Right lobe of liver (tissue), 6 donors: ENCODE data around the gene PLCB1. TPM values are rescaled to one million over a fixed set of nuclear protein-coding genes. Genes with fewer than 3 reads are reported as not detected.
A peak's percentile ranks its signal among the peaks of the same experiment; 100 is the strongest.

ENCODE experiments used
- ATAC-seq, 4 donors: fragments of 200-7000 bp; cut with Tn5 transposase; one replicate each; pipeline ENCODE4 v1.9.1; 2020; ENCODE audit warnings: mild to moderate bottlenecking in 4 of 4, moderate library complexity in 4 of 4
- DNase-seq, 3 donors: peaks; one replicate each; pipeline ENCODE4 v3.0.0-alpha.2; 2020
- H3K27ac ChIP-seq, 3 donors: fragments of 200-600 bp; one replicate each; pipeline ENCODE4 v1.8.0; 2022
- H3K27me3 ChIP-seq, 2 donors: fragments of 200-600 bp; one replicate each; pipeline ENCODE4 v1.8.0; 2022
- H3K36me3 ChIP-seq, 4 donors: fragments of 200-600 bp; sonication (generic) in 1 of 4; one replicate each; pipeline versions ENCODE4 v1.5.1 to v1.8.0; 2017 to 2022; ENCODE audit warnings: control low read depth in 1 of 4
- H3K4me1 ChIP-seq, 4 donors: fragments of 200-600 bp; sonication (generic) in 1 of 4; one replicate each; pipeline versions ENCODE4 v1.5.1 to v1.8.0; 2017 to 2022; ENCODE audit warnings: control low read depth in 1 of 4
- H3K4me3 ChIP-seq, 3 donors: fragments of 200-600 bp; one replicate each; pipeline ENCODE4 v1.8.0; 2022
- H3K9me3 ChIP-seq, 4 donors: fragments of 200-600 bp; sonication (generic) in 1 of 4; one replicate each; pipeline versions ENCODE4 v1.5.1 to v1.8.0; 2017 to 2022; ENCODE audit warnings: control low read depth in 1 of 4
- POLR2A ChIP-seq: fragments of 450-650 bp; IDR thresholded peaks from one replicate; pipeline ENCODE4 v1.6.1; 2017; ENCODE audit warnings: antibody characterized with exemption, mild to moderate bottlenecking
- WGBS: methylation state at CpG from one replicate; pipeline ENCODE4 v1.1.6; 2018; ENCODE audit warnings: low coverage, low lambda C conversion rate; ENCODE audit not compliant: insufficient coverage; ENCODE audit errors: missing lambda C conversion rate; 5-methylcytosine and 5-hydroxymethylcytosine counted together
- intact Hi-C, 2 donors: fragments of 100-400 bp; cut with DNase I; formaldehyde crosslinking; loops; one replicate each; pipeline versions ENCODE4 v1.11.2 to v1.14.1; 2022
- total RNA-seq, 6 experiments: library from RNA; depleted of rRNA in 2 of 6; stranded (reverse); fragments of >200 nt in 2 of 6; fragmentation: NEBNext Ultra II Directional in 3 of 6; extraction: Animal tissue kit (Norgen Biotek cat#: 25700) in 3 of 6; gene quantifications; one replicate each; pipeline versions ENCODE4 v1.1.0 to v1.2.4, GENCODE V29; 2016 to 2023
- TF ChIP-seq, protein P1 (sequence below), 4 donors: fragments of 200-600 bp in 3 of 4; fragments of 450-650 bp in 1 of 4; IDR thresholded peaks; one replicate each; pipeline versions ENCODE4 v1.5.1 to v1.8.0; 2016 to 2022; ENCODE audit warnings: antibody characterized with exemption in 4 of 4, mild to moderate bottlenecking in 2 of 4
- donor health status: DM: no; HTN: yes; CAD: no.
- donor health status: DM: no; HTN: no; CAD: no.
- donor health status: DM: no; HTN: no; CAD: no.
- donor health status: DM: no; HTN: yes; CAD: no.
- donor health status: DM: no; HTN: yes; CAD: no.

Gene PLCB1
- total RNA-seq, 6 experiments from 2014 or later = 5.0 to 9.9 (median 5.7) TPM

DNA sequence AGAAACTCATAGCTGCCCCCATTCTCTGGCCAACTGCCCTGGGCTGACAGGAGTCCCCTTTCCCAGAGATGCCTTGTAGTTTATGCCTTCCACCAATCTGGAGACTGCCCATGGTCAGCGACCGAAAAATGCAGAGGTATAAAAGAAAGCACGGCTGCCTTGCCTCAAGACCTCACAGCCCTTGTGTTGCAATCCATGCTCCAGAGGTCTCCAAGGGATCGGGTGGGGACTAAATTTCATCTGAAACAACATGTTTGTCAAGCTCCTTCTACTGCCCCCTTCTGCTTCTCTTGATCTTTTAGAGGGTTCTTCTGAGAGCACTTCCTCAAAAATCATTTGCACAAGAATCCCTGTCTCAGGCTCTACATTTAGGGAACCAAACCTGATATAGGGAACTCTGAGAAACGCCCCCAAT is 128.8 kb downstream of the PLCB1 start:
- WGBS = 28% methylated on average over 3 of the region's 5 CpGs
- DNase-seq (no peak), ATAC-seq (peak in 1 of 4 donors; percentile 30)
- intact Hi-C loops = no loop called here
- H3K27ac ChIP-seq = no peak overlapping the region
- H3K4me3 ChIP-seq = no peak overlapping the region
- H3K4me1 ChIP-seq = no peaks in the 10 kb centered on the region
- TF ChIP-seq POLR2A = no peak
- TF ChIP-seq, protein P1, sequence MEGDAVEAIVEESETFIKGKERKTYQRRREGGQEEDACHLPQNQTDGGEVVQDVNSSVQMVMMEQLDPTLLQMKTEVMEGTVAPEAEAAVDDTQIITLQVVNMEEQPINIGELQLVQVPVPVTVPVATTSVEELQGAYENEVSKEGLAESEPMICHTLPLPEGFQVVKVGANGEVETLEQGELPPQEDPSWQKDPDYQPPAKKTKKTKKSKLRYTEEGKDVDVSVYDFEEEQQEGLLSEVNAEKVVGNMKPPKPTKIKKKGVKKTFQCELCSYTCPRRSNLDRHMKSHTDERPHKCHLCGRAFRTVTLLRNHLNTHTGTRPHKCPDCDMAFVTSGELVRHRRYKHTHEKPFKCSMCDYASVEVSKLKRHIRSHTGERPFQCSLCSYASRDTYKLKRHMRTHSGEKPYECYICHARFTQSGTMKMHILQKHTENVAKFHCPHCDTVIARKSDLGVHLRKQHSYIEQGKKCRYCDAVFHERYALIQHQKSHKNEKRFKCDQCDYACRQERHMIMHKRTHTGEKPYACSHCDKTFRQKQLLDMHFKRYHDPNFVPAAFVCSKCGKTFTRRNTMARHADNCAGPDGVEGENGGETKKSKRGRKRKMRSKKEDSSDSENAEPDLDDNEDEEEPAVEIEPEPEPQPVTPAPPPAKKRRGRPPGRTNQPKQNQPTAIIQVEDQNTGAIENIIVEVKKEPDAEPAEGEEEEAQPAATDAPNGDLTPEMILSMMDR (IDR thresholded peaks at IDR 0.05) = no peak
- no peaks in the 10 kb centered on the region for H3K36me3 ChIP-seq
- H3K27me3 ChIP-seq = no peaks in the 10 kb centered on the region
- no peaks in the 10 kb centered on the region for H3K9me3 ChIP-seq

DNA sequence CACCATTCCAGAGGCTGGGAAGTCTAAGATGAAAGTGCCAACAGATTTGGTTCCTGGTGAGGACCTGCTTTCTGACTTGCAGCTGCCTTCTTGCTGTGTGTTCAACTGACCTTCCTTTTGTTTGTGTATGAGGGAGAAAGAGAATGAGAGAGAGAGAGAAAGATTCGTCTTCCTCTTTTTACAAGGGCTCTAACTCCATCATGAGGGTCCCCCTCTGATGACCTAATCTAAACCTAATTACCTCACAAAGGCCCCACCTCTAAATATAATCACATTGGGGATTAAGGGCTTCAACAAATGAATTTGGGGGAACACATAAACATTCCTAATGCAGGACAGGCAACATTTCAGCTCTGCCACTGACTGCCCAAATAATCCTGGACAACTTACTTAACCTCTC is 130.7 kb downstream of the PLCB1 start:
- ATAC-seq (no peak), DNase-seq (no peak)
- intact Hi-C loops = no loop called here
- Histone ChIP-seq H3K27ac (no peak overlapping the region), H3K36me3 (no peaks in the 10 kb centered on the region), H3K4me3 (no peak overlapping the region), H3K27me3 (no peaks in the 10 kb centered on the region), H3K9me3 (no peaks in the 10 kb centered on the region), H3K4me1 (no peaks in the 10 kb centered on the region)
- TF ChIP-seq, protein P1 (IDR thresholded peaks at IDR 0.05) = no peak
- no peak for TF ChIP-seq POLR2A
- WGBS = 50% methylated on average over 1 of the region's 1 CpG

DNA sequence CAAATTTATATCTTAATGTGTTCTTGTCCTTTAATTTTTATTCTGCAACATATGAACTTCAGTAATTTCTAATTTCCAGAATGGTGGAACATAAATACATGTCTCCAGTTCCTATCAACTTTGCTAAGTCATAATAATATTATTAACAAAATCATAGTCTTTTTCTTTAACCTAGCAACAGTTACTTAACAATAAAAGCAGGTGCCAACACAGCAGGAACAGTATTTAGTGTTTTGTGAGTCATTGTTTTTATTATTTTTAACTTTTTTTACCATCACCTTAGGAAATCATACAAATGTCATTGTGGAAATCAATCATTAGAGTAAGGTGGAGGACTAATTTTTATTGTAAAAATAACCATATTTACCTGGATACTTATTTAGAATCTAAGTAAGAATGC is 133.5 kb downstream of the PLCB1 start:
- Histone ChIP-seq H3K27ac (no peak overlapping the region), H3K9me3 (no peaks in the 10 kb centered on the region), H3K27me3 (no peaks in the 10 kb centered on the region), H3K36me3 (no peaks in the 10 kb centered on the region), H3K4me1 (no peaks in the 10 kb centered on the region), H3K4me3 (no peak overlapping the region)
- intact Hi-C loops = no loop called here
- DNase-seq (no peak), ATAC-seq (no peak)
- TF ChIP-seq, protein P1 (IDR thresholded peaks at IDR 0.05) = no peak
- no peak for TF ChIP-seq POLR2A

DNA sequence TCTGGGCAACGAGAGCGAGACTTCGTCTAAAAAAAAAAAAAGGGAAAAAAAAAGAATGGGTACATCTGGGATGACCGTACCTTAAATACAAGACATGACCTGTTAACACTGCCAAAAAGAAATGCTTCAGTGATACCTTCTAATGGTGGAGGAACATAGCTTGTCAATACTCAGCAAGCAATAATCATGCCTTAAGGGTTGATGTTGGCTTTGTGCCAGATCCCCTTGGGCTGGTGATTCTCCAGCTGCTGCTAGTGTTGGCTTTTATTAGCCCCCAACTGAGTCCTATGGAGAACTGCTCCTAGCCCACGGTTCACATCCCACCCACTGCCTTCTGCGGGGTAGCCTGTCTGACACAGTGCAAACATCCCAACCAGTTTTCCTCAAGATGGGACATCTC is 134.9 kb downstream of the PLCB1 start:
- Histone ChIP-seq H3K36me3 (no peaks in the 10 kb centered on the region), H3K27me3 (no peaks in the 10 kb centered on the region), H3K4me1 (no peaks in the 10 kb centered on the region), H3K27ac (no peak overlapping the region), H3K9me3 (no peaks in the 10 kb centered on the region), H3K4me3 (no peak overlapping the region)
- WGBS = 79% methylated on average over 6 of the region's 6 CpGs
- intact Hi-C loops = no loop called here
- TF ChIP-seq, protein P1 (IDR thresholded peaks at IDR 0.05) = no peak
- no peak for TF ChIP-seq POLR2A
- DNase-seq (no peak), ATAC-seq (no peak)

DNA sequence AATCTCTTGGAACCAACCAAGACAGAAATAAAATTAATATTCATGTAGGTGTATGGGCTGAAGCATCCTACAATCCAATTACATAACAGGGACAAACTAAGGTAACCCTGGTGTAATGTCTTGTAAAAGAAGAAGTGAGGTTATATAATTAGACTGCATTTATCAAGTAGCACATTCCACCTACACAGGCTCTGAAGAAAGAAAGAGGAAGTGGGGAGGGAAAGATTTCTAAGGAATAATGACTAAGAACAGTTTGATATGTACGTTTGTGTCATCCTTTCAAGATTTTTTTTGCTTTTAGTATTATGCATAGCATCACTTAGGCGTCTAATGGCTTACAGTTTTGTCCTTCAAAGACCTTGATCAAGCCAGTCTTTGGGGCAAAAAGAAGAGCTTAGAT is 139.7 kb downstream of the PLCB1 start:
- H3K27ac ChIP-seq = no peak overlapping the region
- no peaks in the 10 kb centered on the region for H3K27me3 ChIP-seq
- DNase-seq (no peak), ATAC-seq (no peak)
- no peaks in the 10 kb centered on the region for H3K9me3 ChIP-seq
- H3K4me1 ChIP-seq = no peaks in the 10 kb centered on the region
- intact Hi-C loops = no loop called here
- H3K4me3 ChIP-seq = no peak overlapping the region
- WGBS = 38% methylated on average over 2 of the region's 2 CpGs
- TF ChIP-seq POLR2A = no peak
- TF ChIP-seq, protein P1 (IDR thresholded peaks at IDR 0.05) = no peak
- H3K36me3 ChIP-seq = no peaks in the 10 kb centered on the region
